Lower leg skin (tissue), 4 donors: ENCODE data around the gene STK11IP. TPM values are rescaled to one million over a fixed set of nuclear protein-coding genes. Genes with fewer than 3 reads are reported as not detected.

Experiments
- DNase-seq, 2 donors: peaks; one replicate each; pipeline ENCODE4 v3.0.0-alpha.2; 2019; ENCODE audit warnings: low spot score in 2 of 2
- H3K4me3 ChIP-seq: fragments of 200-600 bp; sonication (generic); 2 replicates; pipeline ENCODE4 v1.5.1; 2017; ENCODE audit warnings: mild to moderate bottlenecking, low read depth; ENCODE audit not compliant: poor library complexity, severe bottlenecking
- POLR2A ChIP-seq, 2 donors: fragments of 450-650 bp; IDR thresholded peaks; one replicate each; pipeline ENCODE4 v1.6.1; 2016 to 2017; ENCODE audit warnings: antibody characterized with exemption in 2 of 2, mild to moderate bottlenecking in 1 of 2, moderate library complexity in 1 of 2
- WGBS, 2 donors: methylation state at CpG; one replicate each; pipeline ENCODE4 v1.1.5; 2018; 5-methylcytosine and 5-hydroxymethylcytosine counted together
- intact Hi-C: fragments of 100-400 bp; cut with DNase I; formaldehyde crosslinking; loops from one replicate; pipeline ENCODE4 v1.15.0; 2023; ENCODE audit warnings: low total_unique reads
- total RNA-seq, 4 donors: library from RNA; depleted of rRNA; stranded (reverse); fragments of >200 nt; gene quantifications; one replicate each; pipeline ENCODE4 v1.1.0, GENCODE V29; 2016
- TF ChIP-seq, protein P1 (sequence below), 3 donors: fragments of 450-650 bp; IDR thresholded peaks; one replicate each; pipeline ENCODE4 v1.5.1; 2016; ENCODE audit warnings: antibody characterized with exemption in 3 of 3, mild to moderate bottlenecking in 3 of 3, moderate library complexity in 2 of 3

Gene STK11IP
- total RNA-seq, 4 donors from 2014 or later: 13.3 to 37.8 (median 18.9) TPM

DNA sequence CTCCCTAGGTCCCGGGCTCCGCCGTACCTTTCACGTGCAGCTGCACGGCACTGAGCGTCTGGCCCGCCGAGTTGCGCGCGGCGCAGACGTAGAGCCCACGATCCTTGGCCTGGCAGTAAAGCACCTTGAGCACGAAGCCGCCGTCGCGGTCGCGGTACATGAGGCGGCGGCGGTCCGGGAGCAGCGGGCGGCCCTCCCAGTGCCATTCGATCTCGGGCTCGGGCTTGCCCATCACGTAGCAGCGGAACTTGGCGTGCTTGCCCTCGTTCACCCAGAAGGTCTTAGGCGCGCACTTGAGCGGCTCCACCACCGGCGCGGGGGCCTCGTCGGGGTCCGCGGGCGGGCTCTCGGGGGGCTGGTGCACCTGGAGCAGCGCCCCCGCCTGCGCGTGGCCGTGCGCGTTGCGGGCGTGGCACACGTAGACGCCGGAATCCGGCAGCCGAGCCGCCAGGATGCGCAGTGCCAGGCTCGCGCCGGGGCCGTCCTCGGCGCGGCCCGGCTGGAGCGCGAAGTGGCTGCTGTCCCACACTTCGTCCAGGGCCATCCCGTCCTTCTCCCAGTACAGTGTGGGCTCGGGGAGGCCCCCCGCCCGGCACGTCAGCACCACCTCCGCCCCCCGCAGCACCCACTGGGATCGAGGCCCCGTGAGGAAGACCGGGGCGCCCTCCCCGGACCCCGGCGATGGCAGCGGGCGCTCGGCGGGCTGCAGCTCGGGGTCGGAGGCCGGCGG lies 27.3 kb upstream of the STK11IP start:
- TF ChIP-seq, protein P1, sequence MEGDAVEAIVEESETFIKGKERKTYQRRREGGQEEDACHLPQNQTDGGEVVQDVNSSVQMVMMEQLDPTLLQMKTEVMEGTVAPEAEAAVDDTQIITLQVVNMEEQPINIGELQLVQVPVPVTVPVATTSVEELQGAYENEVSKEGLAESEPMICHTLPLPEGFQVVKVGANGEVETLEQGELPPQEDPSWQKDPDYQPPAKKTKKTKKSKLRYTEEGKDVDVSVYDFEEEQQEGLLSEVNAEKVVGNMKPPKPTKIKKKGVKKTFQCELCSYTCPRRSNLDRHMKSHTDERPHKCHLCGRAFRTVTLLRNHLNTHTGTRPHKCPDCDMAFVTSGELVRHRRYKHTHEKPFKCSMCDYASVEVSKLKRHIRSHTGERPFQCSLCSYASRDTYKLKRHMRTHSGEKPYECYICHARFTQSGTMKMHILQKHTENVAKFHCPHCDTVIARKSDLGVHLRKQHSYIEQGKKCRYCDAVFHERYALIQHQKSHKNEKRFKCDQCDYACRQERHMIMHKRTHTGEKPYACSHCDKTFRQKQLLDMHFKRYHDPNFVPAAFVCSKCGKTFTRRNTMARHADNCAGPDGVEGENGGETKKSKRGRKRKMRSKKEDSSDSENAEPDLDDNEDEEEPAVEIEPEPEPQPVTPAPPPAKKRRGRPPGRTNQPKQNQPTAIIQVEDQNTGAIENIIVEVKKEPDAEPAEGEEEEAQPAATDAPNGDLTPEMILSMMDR (IDR thresholded peaks at IDR 0.05): no peak
- TF ChIP-seq POLR2A (IDR thresholded peaks at IDR 0.05): no peak
- WGBS, 2 donors: 14 to 18% methylated on average over 6 to 57 of the region's 95 CpGs
- DNase-seq: no peak
- H3K4me3 ChIP-seq: peak overlapping the region; percentile 59
- intact Hi-C loops: no loop called here

DNA sequence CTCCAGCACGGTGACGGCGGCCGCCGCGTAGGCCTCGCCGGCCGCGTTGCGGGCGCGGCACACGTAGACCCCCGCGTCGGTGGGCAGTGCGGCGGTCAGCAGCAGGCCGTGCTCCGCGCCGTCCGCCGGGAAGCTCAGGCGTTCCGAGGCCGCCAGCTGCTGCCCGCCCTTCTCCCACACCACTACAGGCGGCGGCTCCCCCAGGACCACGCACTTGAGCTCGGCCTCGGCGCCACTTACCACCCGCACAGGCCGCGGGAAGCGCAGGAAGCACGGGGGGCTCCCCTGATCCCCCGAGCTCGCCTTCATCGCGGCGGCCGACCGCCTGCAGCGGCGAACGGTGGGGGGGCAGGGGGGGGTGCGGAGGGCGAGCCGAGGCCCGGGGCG lies 26.7 kb upstream of the STK11IP start:
- H3K4me3 ChIP-seq: peak overlapping the region; percentile 59
- intact Hi-C loops: no loop called here
- TF ChIP-seq, protein P1 (IDR thresholded peaks at IDR 0.05): no peak
- TF ChIP-seq POLR2A (IDR thresholded peaks at IDR 0.05): no peak
- DNase-seq: no peak
- WGBS, 2 donors: 0 to 1% methylated on average over 10 to 23 of the region's 55 CpGs

DNA sequence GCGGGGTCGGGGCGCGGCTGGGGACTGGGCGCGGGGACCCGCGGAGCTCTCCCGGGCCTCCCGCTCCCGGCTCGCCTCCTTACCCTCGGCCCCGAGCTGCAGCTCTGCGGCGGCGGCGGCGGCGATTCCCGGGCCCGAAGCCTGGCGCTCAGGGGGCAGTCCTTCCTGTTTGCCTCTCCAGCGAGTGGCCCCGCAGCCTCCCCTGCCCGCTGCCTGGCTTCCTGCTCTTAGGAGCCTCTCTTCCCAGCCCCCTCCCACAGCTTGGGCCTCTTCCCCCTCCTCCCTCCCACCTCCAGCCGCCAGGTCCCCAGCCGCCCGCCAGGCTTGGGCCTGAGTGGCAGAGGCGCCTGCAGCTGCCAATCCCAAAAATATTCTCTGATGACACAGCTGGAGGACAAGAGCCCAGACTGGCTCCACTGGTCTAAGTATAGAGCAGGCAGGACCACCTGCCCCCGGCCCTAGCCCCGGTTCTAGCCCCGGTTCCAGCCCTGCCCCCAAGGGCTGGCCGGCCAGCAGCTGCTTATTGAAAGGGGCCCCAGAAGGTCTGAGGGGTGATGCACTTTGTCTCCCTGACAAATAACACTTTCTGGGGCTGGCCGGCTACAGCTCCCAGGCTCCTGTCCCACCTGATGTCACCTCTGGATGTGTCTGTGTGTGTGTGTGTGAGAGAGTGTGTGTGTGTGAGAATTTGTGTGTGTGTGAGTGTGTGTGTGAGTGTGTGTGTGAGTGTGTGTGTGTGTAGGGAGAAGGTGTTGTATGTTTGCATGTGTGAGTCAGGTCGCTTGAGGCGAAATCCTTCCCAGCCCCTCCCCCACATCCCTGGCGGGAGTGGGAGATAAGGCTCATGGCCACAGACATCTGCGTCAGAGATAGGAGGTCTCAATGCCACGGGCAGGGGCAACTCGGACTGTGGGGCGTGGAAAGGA lies 26.1 kb upstream of the STK11IP start, which contains the start of gene OBSL1:
Gene OBSL1, minus strand, starts transcription at position 229 of the 926 bp plus-strand sequence. CDS start 307 bp downstream, outside the sequence.
- TF ChIP-seq POLR2A (IDR thresholded peaks at IDR 0.05): no peak
- TF ChIP-seq, protein P1 (IDR thresholded peaks at IDR 0.05): peak in 1 of 3 donors; percentile 96
- 10 to 20% methylated on average over 17 to 28 of the region's 42 CpGs for WGBS, 2 donors
- peak in 1 of 2 donors; percentile 91 for DNase-seq
- intact Hi-C loops: no loop called here
- peak within 1 kb of the TSS; percentile 59 for H3K4me3 ChIP-seq

DNA sequence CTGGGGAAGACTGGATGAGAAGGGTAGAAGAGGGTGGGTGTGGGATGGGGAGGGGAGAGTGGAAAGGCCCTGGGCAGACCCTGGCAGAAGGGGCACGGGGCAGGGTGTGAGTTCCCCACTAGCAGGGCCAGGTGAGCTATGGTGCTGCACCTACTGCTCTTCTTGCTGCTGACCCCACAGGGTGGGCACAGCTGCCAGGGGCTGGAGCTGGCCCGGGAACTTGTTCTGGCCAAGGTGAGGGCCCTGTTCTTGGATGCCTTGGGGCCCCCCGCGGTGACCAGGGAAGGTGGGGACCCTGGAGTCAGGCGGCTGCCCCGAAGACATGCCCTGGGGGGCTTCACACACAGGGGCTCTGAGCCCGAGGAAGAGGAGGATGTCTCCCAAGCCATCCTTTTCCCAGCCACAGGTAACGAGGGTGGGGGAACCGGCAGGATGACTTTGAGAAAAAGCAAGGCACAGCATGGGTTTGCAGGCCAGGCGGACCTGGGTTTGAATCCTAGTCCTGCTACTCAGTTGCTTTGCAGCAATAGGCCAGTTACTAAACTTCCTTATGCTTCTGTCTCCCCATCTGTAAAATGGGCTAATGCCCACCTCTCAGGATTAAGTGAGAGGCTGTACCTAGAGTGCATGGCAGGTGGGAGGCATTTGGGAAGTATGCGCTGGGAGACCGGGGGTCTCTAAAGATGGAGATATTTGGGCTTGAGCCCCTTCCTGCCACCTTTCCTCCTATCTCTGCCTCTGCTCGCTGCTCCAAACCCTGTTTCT lies 25.2 kb upstream of the STK11IP start, which contains the start of gene INHA:
Gene INHA, plus strand, starts transcription at position 74 of the 765 bp plus-strand sequence. Its CDS starts 65 bp downstream, at position 139.
- WGBS, 2 donors: 73 to 76% methylated on average over 11 to 13 of the region's 13 CpGs
- TF ChIP-seq, protein P1 (IDR thresholded peaks at IDR 0.05): no peak
- TF ChIP-seq POLR2A (IDR thresholded peaks at IDR 0.05): no peak
- H3K4me3 ChIP-seq: peak within 1 kb of the TSS; percentile 59
- DNase-seq: no peak
- intact Hi-C loops: no loop called here

DNA sequence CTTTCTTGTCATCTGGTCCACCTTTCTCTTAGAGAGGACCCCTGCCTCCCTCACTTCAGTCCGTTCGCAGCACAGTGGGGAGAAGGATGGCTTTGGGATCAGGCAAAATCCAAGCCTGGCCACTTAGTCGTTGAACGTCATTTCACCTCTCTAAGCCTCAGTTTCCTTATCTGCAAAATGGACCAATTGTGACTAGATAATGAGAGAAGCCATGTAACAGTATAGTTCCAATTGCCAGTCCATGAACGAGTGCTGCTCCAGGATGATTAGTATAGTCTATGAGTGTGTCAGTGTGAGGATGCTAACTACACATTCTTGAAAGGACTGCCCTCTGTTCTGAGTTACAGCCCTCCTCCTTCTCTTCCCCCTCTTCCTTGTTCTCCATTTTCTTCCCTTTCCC lies 24.5 kb upstream of the STK11IP start:
- intact Hi-C loops: no loop called here
- 72 to 74% methylated on average over 5 of the region's 5 CpGs for WGBS, 2 donors
- no peak for DNase-seq
- no peak overlapping the region for H3K4me3 ChIP-seq
- TF ChIP-seq POLR2A (IDR thresholded peaks at IDR 0.05): no peak
- TF ChIP-seq, protein P1 (IDR thresholded peaks at IDR 0.05): no peak
